Hair follicular keratinocyte (primary cell): ENCODE results near the gene CYP2R1. TPM values are rescaled to one million over a fixed set of nuclear protein-coding genes. Genes with fewer than 3 reads are reported as not detected.

Experiments
- total RNA-seq: library from RNA; depleted of rRNA; stranded (reverse); fragments of >200 nt; gene quantifications from 2 replicates; pipeline ENCODE4 v1.2.3, GENCODE V29; 2015

Gene CYP2R1, protein sequence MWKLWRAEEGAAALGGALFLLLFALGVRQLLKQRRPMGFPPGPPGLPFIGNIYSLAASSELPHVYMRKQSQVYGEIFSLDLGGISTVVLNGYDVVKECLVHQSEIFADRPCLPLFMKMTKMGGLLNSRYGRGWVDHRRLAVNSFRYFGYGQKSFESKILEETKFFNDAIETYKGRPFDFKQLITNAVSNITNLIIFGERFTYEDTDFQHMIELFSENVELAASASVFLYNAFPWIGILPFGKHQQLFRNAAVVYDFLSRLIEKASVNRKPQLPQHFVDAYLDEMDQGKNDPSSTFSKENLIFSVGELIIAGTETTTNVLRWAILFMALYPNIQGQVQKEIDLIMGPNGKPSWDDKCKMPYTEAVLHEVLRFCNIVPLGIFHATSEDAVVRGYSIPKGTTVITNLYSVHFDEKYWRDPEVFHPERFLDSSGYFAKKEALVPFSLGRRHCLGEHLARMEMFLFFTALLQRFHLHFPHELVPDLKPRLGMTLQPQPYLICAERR
- total RNA-seq, result 11.8 and 14.1 TPM in 2 replicates

DNA sequence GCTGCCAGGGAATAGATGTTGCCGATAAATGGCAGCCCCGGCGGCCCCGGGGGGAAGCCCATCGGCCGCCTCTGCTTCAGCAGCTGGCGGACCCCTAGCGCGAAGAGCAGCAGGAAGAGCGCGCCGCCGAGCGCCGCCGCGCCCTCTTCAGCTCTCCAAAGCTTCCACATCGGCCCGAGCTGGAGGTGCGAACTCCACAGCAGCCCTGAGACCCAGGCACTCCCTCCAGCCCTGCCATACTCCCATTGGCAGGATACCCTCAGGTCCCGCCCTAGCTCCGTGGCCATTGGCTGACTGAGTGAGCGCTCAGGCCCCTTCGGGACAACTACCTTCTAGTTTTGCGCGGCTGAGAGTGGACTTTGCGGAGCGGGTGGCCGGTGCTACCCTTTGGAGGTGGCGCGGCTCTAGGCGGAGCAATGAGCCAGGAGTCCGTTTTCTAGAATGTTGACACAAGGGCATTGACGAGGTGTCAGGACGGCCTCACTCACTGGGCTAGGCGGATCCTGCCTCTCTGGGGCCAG, at the start of gene CYP2R1:
Gene CYP2R1, minus strand, starts transcription at position 196 of the 521 bp plus-strand sequence. Its CDS starts 26 bp downstream, at position 170.

Other genes with a start within 250 kb of the CYP2R1 start
- not detected in 2 replicates for gene PDE3B, start 248.4 kb downstream of the CYP2R1 start, total RNA-seq
- not detected in 2 replicates for gene CALCA, start 80.1 kb upstream of the CYP2R1 start, total RNA-seq
- 0.31 TPM in 1 of 2 replicates, not detected in the other for gene CALCB, start 181.4 kb upstream of the CYP2R1 start, total RNA-seq
- gene INSC, start 222.7 kb upstream of the CYP2R1 start, total RNA-seq, result 0.84 and 2.1 TPM in 2 replicates